HG02840 (cell line): ENCODE results near the gene L1CAM.
"Not testable (repeated sequence)": the region's sequence is repeated elsewhere in the genome, so short reads cannot be mapped to it uniquely, and the experiment has no call there.

Source experiments
- ATAC-seq: cut with Tn5 transposase; IDR thresholded peaks from one replicate; pipeline ENCODE4 v1.9.1; 2021; ENCODE audit warnings: mild to moderate bottlenecking, moderate library complexity, moderate number of reproducible peaks; ENCODE audit not compliant: unreplicated experiment, low FRiP score

Gene L1CAM

GRCh38 chrX:153832728-153833127, 53.2 kb downstream of the L1CAM start:
- no peak for ATAC-seq

DNA sequence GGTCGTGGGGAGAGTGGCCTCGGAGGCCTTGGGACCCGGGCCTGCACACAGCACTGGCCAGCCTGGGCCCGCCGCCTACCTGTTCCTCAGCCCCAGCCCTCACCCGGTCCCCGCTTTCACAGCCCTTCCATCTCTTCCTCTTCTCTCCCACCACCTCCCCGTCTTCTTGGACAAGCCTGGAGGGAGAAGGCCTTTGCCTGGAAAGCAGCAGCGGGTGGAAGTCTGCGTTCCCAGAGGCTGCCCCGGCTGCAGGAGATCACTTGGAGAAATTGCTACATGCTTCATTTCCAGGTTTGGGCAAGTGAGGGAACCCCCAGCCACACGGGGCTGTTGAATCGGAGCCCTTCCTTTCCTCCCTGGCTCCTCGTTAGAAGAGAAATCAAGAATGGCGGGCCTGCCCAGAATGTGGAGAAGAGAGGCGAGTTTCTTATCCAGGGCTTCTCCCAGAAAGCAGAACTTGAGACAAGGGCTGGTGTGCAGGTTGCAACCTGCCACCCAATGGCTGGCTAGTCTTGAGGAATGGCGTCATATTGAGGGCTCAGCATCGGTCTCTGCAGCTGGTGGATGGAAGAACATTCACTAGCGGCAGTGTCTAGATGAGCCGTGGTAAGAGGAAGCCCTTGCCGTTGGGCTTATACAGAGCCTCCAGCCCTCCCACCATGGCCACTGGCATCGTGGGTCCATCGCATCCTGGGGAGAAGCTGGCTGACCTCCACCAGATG, 54.4 kb downstream of the L1CAM start:
- ATAC-seq: no peak

GRCh38 chrX:153830640-153831428, 55.1 kb downstream of the L1CAM start:
- ATAC-seq: no peak

DNA sequence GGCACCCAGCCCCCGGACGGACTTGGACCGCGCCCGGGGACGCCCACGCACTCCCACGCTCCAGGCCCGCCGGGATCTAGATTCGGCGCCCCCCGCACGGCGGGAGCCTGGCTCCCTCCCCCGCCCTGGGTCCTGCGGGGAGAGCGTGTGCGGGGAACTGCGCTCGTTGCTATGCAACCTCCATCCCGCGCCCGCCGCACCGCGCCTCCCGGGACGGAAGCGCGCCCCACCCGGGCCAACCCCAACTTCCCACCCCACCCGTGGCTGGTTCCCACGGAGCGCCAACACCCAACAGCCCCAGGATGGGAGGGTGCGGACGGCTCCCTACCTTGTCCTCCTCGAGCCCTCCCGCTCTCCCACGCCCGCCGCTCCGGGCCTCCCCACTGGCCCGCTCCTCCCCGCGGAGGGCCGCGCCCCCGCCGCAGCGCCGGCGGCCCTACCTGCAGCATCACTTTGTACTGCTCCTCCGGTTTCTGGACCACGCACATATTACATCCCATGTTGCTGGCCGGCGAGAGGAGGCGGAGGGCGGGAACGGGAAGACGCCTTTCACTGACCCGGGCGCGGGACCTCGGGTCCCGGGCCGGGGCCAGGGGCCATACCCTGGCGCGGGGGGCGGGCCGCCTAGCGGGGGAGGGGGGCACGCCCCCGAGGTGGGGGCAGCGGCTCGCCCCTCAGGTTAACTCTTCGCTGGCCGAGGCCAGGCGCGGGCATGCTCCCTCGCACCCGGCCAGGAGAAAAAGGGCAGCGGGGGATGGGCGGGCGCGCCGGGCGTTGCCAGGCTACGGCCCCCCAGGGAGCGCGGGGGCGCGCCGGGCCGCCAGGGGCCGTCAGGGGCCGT, 56.0 kb downstream of the L1CAM start, which contains the start of gene PDZD4:
Gene PDZD4, minus strand, starts transcription at position 746 of the 841 bp plus-strand sequence. Its CDS starts 246 bp downstream, at position 500.
- no peak for ATAC-seq

- ATAC-seq: no peak
Measured at GRCh38 chrX:153829549-153829798, 56.5 kb downstream of the L1CAM start.

DNA sequence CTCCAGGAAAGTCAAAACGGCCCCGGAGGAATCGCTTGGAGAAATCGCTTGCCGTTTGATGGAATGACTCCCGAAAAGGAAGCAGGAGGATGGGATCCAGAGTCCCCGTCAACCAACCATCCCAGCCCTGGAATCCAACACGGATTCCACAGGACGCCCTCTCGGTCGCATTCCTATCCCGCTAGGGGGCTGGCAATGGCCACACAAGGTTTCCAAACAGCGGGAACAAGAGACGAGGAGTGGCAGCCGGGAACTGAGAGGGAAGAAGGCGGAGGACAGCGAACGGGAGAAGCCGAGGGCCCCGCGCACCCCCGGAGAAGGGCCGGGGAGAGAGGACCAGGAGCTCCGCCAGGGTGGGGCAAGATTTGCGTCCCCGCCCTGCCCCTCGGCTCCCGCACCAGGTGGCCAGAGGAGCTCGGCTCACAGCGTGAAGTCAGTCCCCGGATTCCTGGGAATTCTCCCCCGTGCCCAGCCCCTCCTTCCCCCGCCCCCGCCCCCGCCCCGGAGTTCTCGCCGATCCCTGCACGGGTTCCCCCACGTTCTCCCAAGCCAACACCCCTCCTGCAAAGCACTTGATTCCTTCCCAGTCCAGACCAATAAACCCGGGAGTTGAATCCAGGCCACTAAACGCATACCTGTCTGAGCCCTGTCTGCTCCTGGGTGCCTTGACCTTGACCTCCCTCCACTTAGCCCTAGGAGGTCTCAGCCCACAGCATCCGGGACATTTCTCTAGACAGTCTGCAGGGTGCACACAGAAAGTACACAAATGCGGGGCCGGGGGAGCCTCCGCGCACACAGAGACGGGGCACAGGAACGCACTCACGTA, 57.0 kb downstream of the L1CAM start:
- no peak for ATAC-seq

DNA sequence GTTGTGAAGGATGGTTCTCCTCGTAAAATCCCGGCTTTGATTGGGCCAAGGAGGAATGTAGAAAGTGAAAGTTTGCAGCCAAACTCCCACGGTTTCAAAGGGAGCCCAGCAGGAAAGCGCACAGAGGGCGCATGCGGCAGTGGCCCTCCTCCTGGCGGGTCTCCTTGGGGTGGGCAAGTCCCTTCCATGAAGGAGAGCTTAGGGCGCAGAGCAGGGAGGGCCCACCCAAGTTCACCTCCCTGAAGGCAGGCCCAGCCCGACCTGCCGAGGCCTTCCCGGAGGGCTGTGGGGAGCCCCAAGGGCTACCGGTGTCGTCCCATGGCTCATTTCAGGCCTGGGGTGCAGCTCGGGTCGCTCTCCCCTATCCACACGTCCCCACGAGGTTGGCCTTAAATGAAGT, 57.7 kb downstream of the L1CAM start:
- ATAC-seq: no peak

GRCh38 chrX:153827903-153828302, 58.1 kb downstream of the L1CAM start:
- no peak for ATAC-seq

DNA sequence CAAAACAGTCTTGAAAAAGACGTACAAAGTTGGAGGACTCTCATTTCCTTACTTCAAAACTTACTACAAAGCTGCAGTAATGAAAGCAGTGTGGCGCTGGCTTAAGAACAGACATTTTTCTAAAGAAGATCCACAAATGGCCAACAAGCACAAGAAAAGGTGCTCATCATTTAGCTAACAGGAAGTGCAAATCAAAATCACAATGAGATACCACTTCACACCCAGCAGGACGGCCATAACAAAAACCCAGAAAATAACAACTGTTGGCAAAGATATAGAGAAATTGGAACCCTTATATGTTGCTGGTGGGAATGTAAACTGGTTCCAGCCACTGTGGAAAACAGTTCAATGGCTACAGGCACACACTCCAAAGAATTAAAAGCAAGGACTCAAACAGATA, 59.0 kb downstream of the L1CAM start:
- no peak for ATAC-seq

DNA sequence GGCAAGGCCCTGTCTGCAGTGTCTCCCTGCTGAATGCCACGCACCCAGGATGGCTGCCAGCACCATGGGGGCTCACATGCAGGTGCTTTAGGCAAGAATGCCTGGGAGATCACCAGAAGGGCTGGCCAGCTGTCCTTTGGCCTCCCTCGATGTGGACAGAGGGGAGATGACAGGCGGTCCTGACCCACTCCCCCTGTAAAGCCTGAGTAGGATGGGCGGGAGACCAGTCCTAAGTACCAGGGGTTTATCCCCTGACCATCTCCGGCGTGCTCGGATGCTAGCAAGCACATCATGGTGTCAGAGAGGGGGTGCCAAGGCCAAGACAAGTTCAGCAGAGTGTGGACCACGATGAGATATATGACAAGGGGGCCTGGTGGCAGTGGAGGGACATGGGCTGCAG, 60.9 kb downstream of the L1CAM start:
- ATAC-seq: no peak

GRCh38 chrX:153824348-153824747, 61.6 kb downstream of the L1CAM start:
- ATAC-seq: no peak

- ATAC-seq: no peak
Measured at GRCh38 chrX:153821066-153821465, 64.9 kb downstream of the L1CAM start.

DNA sequence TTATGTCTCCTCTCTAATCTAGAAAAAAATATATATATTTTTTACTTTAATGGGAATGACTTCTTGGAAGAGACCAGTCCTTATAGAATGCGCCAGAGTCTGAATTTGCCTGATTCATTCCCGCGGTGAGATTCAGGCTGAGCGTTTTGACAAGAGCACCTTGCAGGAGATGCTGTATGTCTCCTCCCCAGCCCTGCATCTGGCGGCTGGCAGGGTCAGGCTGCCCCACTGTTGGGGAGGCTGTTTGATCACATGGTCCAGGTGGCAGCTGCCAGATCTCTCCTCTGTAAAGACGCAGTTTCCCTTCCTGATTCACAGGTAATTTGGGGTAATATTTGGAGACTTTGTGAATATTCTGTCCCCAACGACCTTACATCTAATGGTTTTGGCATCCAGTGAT, 65.4 kb downstream of the L1CAM start:
- no peak for ATAC-seq

DNA sequence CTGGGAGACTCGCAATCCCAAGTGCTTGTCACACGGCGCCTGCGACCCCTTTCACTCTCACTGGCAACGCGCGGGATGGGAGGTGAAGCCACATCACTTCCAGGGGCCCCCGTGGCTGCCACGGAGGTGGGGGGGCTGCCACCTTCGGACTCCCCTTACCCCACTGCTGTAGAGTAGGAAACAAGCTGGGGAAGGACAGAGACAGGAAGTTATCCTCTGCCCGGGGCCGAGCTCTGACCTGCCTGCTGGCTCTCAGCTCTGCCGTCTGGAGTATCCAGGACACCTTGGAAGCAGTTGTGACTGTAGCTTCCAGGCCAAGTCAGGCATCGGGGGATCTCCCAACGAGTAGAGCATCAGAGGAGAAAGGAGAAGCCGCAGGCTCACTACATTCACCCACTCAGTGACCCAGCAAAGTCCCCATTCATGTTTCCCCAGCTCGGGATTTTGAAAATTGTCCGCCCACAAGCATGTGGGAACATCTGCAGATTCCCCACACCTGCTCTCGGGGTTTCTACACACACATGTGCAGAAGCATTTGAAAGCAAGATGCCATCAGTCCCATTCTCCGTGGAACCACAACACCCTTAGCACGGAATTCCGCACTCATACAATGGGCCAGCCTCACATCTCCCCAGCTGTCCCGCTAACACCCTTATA, 66.5 kb downstream of the L1CAM start:
- ATAC-seq: no peak

GRCh38 chrX:153818571-153819383, 67.2 kb downstream of the L1CAM start:
- no peak for ATAC-seq

DNA sequence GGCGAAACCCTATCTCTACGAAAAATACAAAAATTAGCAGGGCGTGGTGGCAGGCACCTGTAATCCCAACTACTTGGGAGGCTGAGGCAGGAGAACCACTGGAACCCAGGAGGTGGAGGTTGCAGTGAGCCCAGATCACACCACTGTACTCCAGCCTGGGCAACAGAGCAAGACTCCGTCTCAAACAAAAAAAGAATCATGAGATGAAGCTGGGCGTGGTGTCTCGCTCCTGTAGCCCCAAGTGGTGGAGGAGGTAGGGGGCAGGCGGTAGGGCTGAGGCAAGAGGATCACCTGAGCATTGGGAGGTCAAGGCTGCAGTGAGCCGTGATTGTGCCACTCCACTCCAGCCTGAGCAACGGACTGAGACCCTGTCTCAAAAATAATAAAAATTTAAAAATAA, 67.9 kb downstream of the L1CAM start:
- ATAC-seq: not testable (repeated sequence)

DNA sequence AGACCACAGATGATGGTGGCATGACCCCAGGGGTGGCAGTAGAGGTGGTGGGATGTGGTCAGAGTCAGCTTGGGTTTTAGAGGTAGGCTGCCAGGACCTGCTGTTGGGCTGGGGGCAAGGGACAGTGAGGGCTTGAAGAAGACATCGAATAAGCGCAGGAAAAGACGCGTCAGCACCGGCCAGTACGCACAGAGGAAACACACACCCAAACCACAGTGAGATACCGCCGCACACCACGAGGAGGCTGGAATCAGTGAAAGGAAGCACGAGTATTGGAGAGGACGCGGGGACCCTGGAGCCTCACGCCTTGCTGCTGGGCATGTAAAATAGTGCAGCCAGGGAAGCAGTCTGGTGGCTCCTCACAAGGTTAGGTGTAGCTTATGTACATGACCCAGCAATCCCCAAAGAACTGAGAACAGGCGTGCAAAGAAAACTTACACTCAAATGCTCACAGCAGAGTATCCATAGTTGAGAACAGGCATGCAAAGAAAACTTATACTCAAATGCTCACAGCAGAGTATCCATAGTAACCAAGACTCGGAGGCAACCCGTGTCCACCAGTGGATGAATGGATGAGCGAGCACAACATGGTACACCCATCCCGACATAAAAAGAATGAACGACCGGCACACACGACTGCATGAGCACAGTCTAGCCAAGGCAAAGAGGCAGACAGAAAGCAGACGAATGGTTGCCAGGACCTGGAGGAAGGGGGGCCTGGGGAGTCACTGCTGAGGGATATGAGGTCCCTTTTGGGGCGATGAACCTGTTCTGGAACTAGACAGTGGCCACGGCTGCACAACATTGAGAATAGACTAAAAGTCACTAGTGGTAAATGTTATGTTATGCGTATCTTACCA, 68.9 kb downstream of the L1CAM start:
- ATAC-seq: no peak
